HG03280 (cell line): Measurements from ENCODE around the gene MYH6.
"Not testable (repeated sequence)": the region's sequence is repeated elsewhere in the genome, so short reads cannot be mapped to it uniquely, and the experiment has no call there.

Source experiments
- ATAC-seq: cut with Tn5 transposase; IDR thresholded peaks from one replicate; pipeline ENCODE4 v1.9.1; 2021; ENCODE audit warnings: mild to moderate bottlenecking, moderate library complexity; ENCODE audit not compliant: unreplicated experiment

MYH6 gene

GRCh38 chr14:23407516-23408306 lies at the start of gene MYH6:
Gene MYH6, minus strand, starts transcription at chr14:23408273. Its CDS starts 1,050 bp downstream, at chr14:23407223.
- ATAC-seq, result no peak

- ATAC-seq, result not testable (repeated sequence)
Observed at GRCh38 chr14:23456883-23457586, 49.0 kb upstream of the MYH6 start.

- no peak for ATAC-seq
Observed at GRCh38 chr14:23454445-23454856, 46.4 kb upstream of the MYH6 start.

GRCh38 chr14:23452237-23452636 lies 44.2 kb upstream of the MYH6 start:
- no peak for ATAC-seq

- ATAC-seq, result no peak
Observed at GRCh38 chr14:23450379-23450778, 42.3 kb upstream of the MYH6 start.

- no peak for ATAC-seq
Observed at GRCh38 chr14:23449314-23449713, 41.2 kb upstream of the MYH6 start.

GRCh38 chr14:23447361-23448350 lies 39.6 kb upstream of the MYH6 start:
- ATAC-seq, result no peak

GRCh38 chr14:23446291-23446851 lies 38.3 kb upstream of the MYH6 start:
- no peak for ATAC-seq

GRCh38 chr14:23445773-23446172 lies 37.7 kb upstream of the MYH6 start:
- ATAC-seq, result no peak

GRCh38 chr14:23444314-23444713 lies 36.2 kb upstream of the MYH6 start:
- ATAC-seq, result no peak

- no peak for ATAC-seq
Observed at GRCh38 chr14:23443881-23444280, 35.8 kb upstream of the MYH6 start.

- ATAC-seq, result no peak
Observed at GRCh38 chr14:23443411-23443812, 35.3 kb upstream of the MYH6 start.

GRCh38 chr14:23442721-23443356 lies 34.8 kb upstream of the MYH6 start:
- no peak for ATAC-seq

GRCh38 chr14:23441076-23441475 lies 33.0 kb upstream of the MYH6 start:
- no peak for ATAC-seq

- no peak for ATAC-seq
Observed at GRCh38 chr14:23439107-23439835, 31.2 kb upstream of the MYH6 start.

- no peak for ATAC-seq
Observed at GRCh38 chr14:23438101-23438971, 30.3 kb upstream of the MYH6 start.

- ATAC-seq, result no peak
Observed at GRCh38 chr14:23437133-23438100, 29.3 kb upstream of the MYH6 start.
